Activated CD8-positive, alpha-beta T cell treated with anti-CD3 and anti-CD28 coated beads for 36 hours (primary cell): ENCODE measurements around the gene BRINP1. TPM values are rescaled to one million over a fixed set of nuclear protein-coding genes. Genes with fewer than 3 reads are reported as not detected.

Experiments used
- ATAC-seq: fragments of 200-7000 bp; cut with Tn5 transposase; one replicate; pipeline ENCODE4 v1.10.0; 2021; ENCODE audit warnings: mild to moderate bottlenecking, moderate library complexity
- CTCF ChIA-PET: fragments of 350-600 bp; sonication (Branson Sonifier 250); formaldehyde crosslinking; loops from one replicate; lab custom pipeline; 2021; ENCODE audit warnings: antibody characterized with exemption; lab: Charles Lee
- POLR2A ChIA-PET: fragments of 350-600 bp; sonication (Branson Sonifier 250); formaldehyde crosslinking; loops from one replicate; lab custom pipeline; 2021; ENCODE audit warnings: antibody characterized with exemption; lab: Charles Lee
- DNase-seq: peaks from one replicate; pipeline ENCODE4 v3.0.0-alpha.2; 2020
- H3K27ac Mint-ChIP-seq: one replicate; pipeline ENCODE4 v1.8.0; 2021; ENCODE audit warnings: mild to moderate bottlenecking, mixed read lengths
- H3K27me3 Mint-ChIP-seq: one replicate; pipeline ENCODE4 v1.8.0; 2021; ENCODE audit warnings: mixed read lengths
- H3K36me3 Mint-ChIP-seq: one replicate; pipeline ENCODE4 v1.8.0; 2021; ENCODE audit warnings: low read depth, mixed read lengths
- H3K4me1 Mint-ChIP-seq: one replicate; pipeline ENCODE4 v1.8.0; 2021; ENCODE audit warnings: low read depth, mixed read lengths
- H3K4me3 Mint-ChIP-seq: one replicate; pipeline ENCODE4 v1.8.0; 2021; ENCODE audit warnings: mild to moderate bottlenecking, moderate library complexity, mixed read lengths
- H3K9me3 Mint-ChIP-seq: one replicate; pipeline ENCODE4 v1.8.0; 2021; ENCODE audit warnings: mixed read lengths
- intact Hi-C: fragments of 100-400 bp; cut with micrococcal nuclease; formaldehyde crosslinking; loops from one replicate; pipeline ENCODE4 v1.10.0; 2022
- total RNA-seq, 2 experiments: library from RNA; stranded (reverse); gene quantifications; one replicate each; pipeline ENCODE4 v1.2.3, GENCODE V29; 2021
- TF ChIP-seq, protein P1 (sequence below): fragments of 200-600 bp; IDR thresholded peaks from one replicate; pipeline ENCODE4 v1.8.0; 2022; ENCODE audit warnings: antibody characterized with exemption, mild to moderate bottlenecking

BRINP1 gene
- total RNA-seq, 2 experiments from 2014 or later: not detected

DNA sequence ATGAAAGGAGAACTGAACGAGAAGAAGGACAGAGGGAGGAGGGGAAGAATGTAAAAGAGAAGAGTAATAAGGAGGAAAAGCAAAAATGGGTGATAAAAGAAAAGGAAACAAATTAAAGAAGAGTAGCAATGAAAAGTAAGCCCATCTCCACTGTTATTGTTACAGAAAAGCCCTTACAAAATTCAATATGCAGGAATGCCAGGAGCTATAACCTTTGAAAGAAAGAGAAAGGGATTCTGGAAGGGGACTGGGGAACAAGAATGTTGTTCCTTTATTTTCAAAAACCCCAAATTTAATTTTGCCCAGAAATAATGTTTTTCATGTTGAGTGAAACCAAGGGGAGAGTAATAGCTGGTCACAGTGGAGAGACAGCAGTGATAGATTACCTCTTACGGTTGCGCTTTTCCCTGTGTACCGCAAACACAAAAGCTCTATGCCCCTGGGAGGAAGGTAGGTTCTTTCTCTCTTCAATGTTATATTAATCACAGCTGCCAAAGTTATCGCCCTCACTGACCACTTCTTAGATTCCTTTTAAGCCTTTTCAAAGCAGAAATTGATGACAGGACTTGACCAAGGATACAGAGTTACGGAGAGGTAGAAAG is 86.7 kb downstream of the BRINP1 start:
- H3K9me3 Mint-ChIP-seq: peaks cover 2% of the 10 kb centered on the region
- DNase-seq (no peak), ATAC-seq (no peak)
- no peaks in the 10 kb centered on the region for H3K4me1 Mint-ChIP-seq
- intact Hi-C loops: no loop called here
- TF ChIP-seq, protein P1, sequence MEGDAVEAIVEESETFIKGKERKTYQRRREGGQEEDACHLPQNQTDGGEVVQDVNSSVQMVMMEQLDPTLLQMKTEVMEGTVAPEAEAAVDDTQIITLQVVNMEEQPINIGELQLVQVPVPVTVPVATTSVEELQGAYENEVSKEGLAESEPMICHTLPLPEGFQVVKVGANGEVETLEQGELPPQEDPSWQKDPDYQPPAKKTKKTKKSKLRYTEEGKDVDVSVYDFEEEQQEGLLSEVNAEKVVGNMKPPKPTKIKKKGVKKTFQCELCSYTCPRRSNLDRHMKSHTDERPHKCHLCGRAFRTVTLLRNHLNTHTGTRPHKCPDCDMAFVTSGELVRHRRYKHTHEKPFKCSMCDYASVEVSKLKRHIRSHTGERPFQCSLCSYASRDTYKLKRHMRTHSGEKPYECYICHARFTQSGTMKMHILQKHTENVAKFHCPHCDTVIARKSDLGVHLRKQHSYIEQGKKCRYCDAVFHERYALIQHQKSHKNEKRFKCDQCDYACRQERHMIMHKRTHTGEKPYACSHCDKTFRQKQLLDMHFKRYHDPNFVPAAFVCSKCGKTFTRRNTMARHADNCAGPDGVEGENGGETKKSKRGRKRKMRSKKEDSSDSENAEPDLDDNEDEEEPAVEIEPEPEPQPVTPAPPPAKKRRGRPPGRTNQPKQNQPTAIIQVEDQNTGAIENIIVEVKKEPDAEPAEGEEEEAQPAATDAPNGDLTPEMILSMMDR: no peak
- no peak overlapping the region for H3K4me3 Mint-ChIP-seq
- ChIA-PET POLR2A (no interaction called here), CTCF (no interaction called here)
- H3K36me3 Mint-ChIP-seq: no peaks in the 10 kb centered on the region
- no peak overlapping the region for H3K27ac Mint-ChIP-seq
- no peaks in the 10 kb centered on the region for H3K27me3 Mint-ChIP-seq

DNA sequence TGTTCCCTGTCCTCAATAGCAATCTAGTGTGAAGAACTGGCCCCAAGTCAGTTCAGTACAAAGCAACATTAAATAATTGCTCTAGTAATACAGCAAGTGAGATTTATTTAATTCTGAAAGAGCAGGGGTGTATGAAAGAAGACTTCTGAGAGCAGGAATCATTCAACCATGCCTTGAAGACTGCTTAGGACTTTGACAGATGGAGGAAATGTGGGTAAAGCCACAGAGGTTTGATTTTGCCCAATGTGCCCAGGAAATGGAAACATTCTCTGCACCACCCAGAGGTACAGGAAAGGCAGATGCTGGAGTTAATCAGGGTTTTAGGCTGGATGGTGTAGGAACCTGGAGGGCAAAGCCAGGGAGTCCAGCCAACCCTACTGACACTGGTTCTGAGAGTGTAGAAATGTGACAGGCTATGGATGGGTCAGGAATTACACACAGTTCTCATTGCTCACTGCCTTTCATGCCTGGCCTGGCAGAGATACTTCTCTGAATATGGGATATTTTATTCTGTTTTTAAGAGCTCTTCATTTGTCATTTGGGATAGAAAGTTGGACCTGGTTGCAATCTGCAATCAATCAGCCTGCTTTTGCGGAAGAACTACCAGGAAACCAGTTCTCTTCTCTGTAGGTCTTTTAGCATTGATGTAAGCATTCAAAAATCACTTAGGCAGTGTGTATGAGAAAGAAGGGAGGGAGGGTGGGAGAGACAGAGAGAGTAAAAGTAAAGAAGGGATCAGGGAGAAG is 88.3 kb downstream of the BRINP1 start:
- intact Hi-C loops: no loop called here
- CTCF ChIA-PET: no interaction called here

DNA sequence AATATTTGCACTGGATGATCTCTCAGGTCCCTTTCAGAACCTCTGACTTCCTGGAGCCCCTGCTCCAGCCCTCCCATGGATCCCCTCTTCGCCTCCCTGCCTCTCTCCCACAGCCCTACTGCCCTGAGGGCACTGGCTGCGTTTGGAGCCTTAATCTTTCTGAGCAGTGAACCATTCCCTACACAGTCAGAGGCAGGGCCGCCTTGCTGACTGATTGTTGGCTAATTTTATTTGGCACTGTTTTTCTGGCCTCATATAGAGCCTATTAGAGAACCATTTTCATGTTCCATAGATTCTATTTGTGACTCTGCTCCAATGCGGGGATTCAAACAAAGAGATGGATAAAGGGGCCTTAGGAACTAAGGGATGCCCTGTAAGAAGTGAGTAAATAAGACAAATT is 91.1 kb downstream of the BRINP1 start:
- no peak overlapping the region for H3K4me3 Mint-ChIP-seq
- no peaks in the 10 kb centered on the region for H3K27me3 Mint-ChIP-seq
- CTCF ChIA-PET: no interaction called here
- ATAC-seq (no peak), DNase-seq (no peak)
- no peaks in the 10 kb centered on the region for H3K36me3 Mint-ChIP-seq
- intact Hi-C loops: no loop called here
- POLR2A ChIA-PET: no interaction called here
- no peaks in the 10 kb centered on the region for H3K9me3 Mint-ChIP-seq
- no peak overlapping the region for H3K27ac Mint-ChIP-seq
- TF ChIP-seq, protein P1: no peak
- H3K4me1 Mint-ChIP-seq: no peaks in the 10 kb centered on the region

More for the DNA sequence above, 88.3 kb downstream of the BRINP1 start:
- TF ChIP-seq, protein P1: no peak
- DNase-seq (no peak), ATAC-seq (no peak)
- H3K4me1 Mint-ChIP-seq: no peaks in the 10 kb centered on the region
- H3K4me3 Mint-ChIP-seq: no peak overlapping the region
- peaks cover 2% of the 10 kb centered on the region for H3K9me3 Mint-ChIP-seq
- H3K36me3 Mint-ChIP-seq: no peaks in the 10 kb centered on the region
- POLR2A ChIA-PET: no interaction called here
- no peak overlapping the region for H3K27ac Mint-ChIP-seq
- no peaks in the 10 kb centered on the region for H3K27me3 Mint-ChIP-seq

DNA sequence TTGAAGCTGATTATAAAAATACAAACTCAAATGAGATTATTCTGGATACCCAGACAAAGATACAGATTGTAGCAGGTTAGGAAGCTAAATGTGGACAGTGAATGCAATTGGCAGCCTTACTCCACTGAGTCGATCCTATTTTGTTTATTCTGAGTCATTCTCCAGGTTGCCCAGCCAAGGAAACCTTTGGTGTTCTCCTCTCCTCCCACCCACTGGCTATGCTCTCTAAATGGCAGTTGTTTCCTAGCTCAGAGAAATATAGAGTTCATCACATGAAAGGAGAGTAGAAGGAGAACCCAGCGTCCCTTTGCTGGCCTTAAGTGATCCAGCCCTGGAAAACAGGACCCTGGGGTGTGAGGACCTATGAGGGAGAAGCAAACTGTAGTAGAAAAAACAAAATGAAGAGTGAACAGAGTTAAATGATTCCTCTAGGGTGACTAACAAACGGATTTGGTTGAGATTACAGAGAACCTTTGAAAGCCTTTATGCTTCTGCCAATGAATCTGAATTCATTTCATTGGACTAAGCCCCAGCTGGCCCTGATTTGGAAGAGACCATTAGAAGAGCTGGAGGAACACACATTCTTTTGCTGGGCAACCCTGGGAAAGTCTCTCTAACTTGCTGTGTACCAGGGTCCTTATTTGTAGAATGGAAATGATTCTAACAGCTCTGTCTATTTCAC is 95.1 kb downstream of the BRINP1 start:
- no peak for ATAC-seq
- intact Hi-C loops: no loop called here
- ChIA-PET POLR2A (no interaction called here), CTCF (no interaction called here)
- no peak overlapping the region for H3K4me3 Mint-ChIP-seq
- H3K27ac Mint-ChIP-seq: no peak overlapping the region
- no peaks in the 10 kb centered on the region for H3K9me3 Mint-ChIP-seq
- TF ChIP-seq, protein P1: no peak
- no peaks in the 10 kb centered on the region for H3K27me3 Mint-ChIP-seq
- H3K36me3 Mint-ChIP-seq: no peaks in the 10 kb centered on the region
- no peaks in the 10 kb centered on the region for H3K4me1 Mint-ChIP-seq
- no peak for DNase-seq
